Mammary epithelial cell (primary cell): Measurements from ENCODE around the gene ZBTB22.

Source experiments
- EZH2 ChIP-seq: IDR thresholded peaks from 2 replicates; pipeline ENCODE4 v1.6.1; 2012; ENCODE audit warnings: low read length, inconsistent platforms, borderline replicate concordance
- TF ChIP-seq, protein P1 (sequence below), 2 donors: IDR thresholded peaks in 1 of 2; conservative IDR thresholded peaks in 1 of 2; 2 replicates each; pipeline ENCODE4 v1.5.1; 2011 to 2012; ENCODE audit warnings: inconsistent platforms in 2 of 2, low read length in 2 of 2, mild to moderate bottlenecking in 2 of 2, control low read depth in 1 of 2, low read depth in 1 of 2; ENCODE audit not compliant: insufficient read depth in 1 of 2; ENCODE audit errors: extremely low read depth in 1 of 2

DNA sequence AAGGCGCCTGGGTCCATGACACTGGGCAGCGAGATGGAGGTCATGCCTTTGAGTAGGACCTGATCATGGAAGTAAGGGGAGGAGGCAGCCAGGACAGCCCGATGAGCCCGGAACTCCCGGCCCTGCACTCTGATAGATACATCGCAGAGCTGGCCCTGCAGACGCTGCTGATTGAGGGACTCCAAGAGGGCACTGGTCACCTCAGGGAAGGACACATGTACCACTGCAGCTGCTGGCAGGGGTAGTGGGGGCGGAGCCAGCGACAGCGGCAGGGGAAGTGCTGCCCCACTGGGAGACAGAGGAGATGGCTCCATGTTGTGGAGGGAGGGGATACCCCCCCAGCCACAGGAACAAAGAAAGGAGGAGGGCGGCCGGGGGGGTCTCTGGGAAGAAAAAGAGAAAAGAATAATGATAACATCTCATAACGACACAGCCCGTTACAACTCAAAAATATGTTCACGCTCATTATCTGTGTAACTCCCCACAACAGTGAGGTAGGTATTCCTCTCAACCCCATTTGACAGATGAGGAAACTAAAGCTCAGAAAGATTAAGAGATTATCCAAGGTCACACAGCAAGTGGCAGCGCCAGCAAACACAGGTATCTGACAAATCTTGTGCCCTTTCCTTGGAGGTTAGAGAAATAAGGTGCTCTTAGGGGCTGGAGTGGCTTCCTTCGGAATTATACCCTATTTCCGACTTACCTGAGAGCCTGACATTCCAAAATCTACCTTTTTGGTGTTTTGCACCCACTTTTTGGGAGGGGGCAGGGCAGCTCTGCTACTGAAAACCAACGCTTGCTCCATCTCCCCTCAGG is 733 bp downstream of the ZBTB22 start:
- TF ChIP-seq, protein P1, sequence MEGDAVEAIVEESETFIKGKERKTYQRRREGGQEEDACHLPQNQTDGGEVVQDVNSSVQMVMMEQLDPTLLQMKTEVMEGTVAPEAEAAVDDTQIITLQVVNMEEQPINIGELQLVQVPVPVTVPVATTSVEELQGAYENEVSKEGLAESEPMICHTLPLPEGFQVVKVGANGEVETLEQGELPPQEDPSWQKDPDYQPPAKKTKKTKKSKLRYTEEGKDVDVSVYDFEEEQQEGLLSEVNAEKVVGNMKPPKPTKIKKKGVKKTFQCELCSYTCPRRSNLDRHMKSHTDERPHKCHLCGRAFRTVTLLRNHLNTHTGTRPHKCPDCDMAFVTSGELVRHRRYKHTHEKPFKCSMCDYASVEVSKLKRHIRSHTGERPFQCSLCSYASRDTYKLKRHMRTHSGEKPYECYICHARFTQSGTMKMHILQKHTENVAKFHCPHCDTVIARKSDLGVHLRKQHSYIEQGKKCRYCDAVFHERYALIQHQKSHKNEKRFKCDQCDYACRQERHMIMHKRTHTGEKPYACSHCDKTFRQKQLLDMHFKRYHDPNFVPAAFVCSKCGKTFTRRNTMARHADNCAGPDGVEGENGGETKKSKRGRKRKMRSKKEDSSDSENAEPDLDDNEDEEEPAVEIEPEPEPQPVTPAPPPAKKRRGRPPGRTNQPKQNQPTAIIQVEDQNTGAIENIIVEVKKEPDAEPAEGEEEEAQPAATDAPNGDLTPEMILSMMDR (conservative IDR thresholded peaks at IDR 0.05 in 1 of 2, IDR thresholded peaks at IDR 0.05 in 1 of 2; ENCODE audit: extremely low read depth in 1 of 2, insufficient read depth in 1 of 2, low read depth in 1 of 2, low read length in 2 of 2): no peak
- TF ChIP-seq EZH2: no peak
